Activated CD8-positive, alpha-beta T cell treated with anti-CD3 and anti-CD28 coated beads for 36 hours (primary cell): ENCODE measurements around the gene TREH. TPM values are rescaled to one million over a fixed set of nuclear protein-coding genes. Genes with fewer than 3 reads are reported as not detected.

Experiments used
- ATAC-seq: fragments of 200-7000 bp; cut with Tn5 transposase; one replicate; pipeline ENCODE4 v1.10.0; 2021; ENCODE audit warnings: mild to moderate bottlenecking, moderate library complexity
- CTCF ChIA-PET: fragments of 350-600 bp; sonication (Branson Sonifier 250); formaldehyde crosslinking; loops from one replicate; lab custom pipeline; 2021; ENCODE audit warnings: antibody characterized with exemption; lab: Charles Lee
- POLR2A ChIA-PET: fragments of 350-600 bp; sonication (Branson Sonifier 250); formaldehyde crosslinking; loops from one replicate; lab custom pipeline; 2021; ENCODE audit warnings: antibody characterized with exemption; lab: Charles Lee
- DNase-seq: peaks from one replicate; pipeline ENCODE4 v3.0.0-alpha.2; 2020
- H3K27ac Mint-ChIP-seq: one replicate; pipeline ENCODE4 v1.8.0; 2021; ENCODE audit warnings: mild to moderate bottlenecking, mixed read lengths
- H3K27me3 Mint-ChIP-seq: one replicate; pipeline ENCODE4 v1.8.0; 2021; ENCODE audit warnings: mixed read lengths
- H3K36me3 Mint-ChIP-seq: one replicate; pipeline ENCODE4 v1.8.0; 2021; ENCODE audit warnings: low read depth, mixed read lengths
- H3K4me1 Mint-ChIP-seq: one replicate; pipeline ENCODE4 v1.8.0; 2021; ENCODE audit warnings: low read depth, mixed read lengths
- H3K4me3 Mint-ChIP-seq: one replicate; pipeline ENCODE4 v1.8.0; 2021; ENCODE audit warnings: mild to moderate bottlenecking, moderate library complexity, mixed read lengths
- H3K9me3 Mint-ChIP-seq: one replicate; pipeline ENCODE4 v1.8.0; 2021; ENCODE audit warnings: mixed read lengths
- intact Hi-C: fragments of 100-400 bp; cut with micrococcal nuclease; formaldehyde crosslinking; loops from one replicate; pipeline ENCODE4 v1.10.0; 2022
- total RNA-seq, 2 experiments: library from RNA; stranded (reverse); gene quantifications; one replicate each; pipeline ENCODE4 v1.2.3, GENCODE V29; 2021
- TF ChIP-seq, protein P1 (sequence below): fragments of 200-600 bp; IDR thresholded peaks from one replicate; pipeline ENCODE4 v1.8.0; 2022; ENCODE audit warnings: antibody characterized with exemption, mild to moderate bottlenecking

The TREH gene
- total RNA-seq, 2 experiments from 2014 or later = not detected

DNA sequence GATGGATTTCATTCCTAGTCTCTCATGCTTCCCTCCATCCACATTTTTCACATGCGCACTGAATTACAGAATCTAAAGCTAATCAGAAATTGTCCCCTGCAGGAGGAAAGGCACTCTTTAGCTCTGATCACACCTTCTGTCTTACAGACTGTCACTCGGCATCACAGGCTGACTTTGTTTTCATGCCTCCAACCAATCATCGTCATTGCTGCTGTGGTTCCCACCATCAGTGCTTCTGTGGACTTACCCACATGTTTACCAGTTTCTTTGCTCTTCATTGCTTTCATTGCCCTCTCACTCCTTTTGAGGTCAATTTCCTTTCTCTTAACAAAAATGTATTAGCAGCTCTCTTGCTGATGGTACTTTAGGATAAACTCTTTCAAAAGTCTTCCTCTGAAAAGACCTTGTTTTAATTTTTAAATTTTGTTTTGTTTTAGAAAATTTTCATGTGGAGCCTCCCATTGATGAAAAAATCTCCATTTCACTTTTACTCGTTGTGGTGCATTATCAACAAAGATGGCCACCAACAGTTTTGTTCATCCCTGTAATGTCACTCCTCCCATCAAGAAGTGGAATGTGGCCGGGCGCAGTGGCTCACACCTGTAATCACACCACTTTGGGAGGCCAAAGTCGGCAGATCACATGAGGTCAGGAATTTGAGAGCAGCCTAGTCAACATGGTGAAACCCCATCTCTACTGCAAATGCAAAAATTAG, 20.2 kb upstream of the TREH start:
- ATAC-seq (peak; percentile 47), DNase-seq (peak; percentile 67)
- ChIA-PET POLR2A (interaction anchor here (1.2 kb wide), 1 partner anchor 91 kb away, joined by 4 read pairs; the partner anchor contains the start of gene DDX6), CTCF (interaction anchor here (0.7 to 4.0 kb wide), 5 partner anchors 9 to 386 kb away, joined by 3 to 13 read pairs (median 3); no protein-coding TSS in a partner anchor)
- peaks cover 9% of the 10 kb centered on the region for H3K36me3 Mint-ChIP-seq
- H3K27me3 Mint-ChIP-seq = no peaks in the 10 kb centered on the region
- TF ChIP-seq, protein P1, sequence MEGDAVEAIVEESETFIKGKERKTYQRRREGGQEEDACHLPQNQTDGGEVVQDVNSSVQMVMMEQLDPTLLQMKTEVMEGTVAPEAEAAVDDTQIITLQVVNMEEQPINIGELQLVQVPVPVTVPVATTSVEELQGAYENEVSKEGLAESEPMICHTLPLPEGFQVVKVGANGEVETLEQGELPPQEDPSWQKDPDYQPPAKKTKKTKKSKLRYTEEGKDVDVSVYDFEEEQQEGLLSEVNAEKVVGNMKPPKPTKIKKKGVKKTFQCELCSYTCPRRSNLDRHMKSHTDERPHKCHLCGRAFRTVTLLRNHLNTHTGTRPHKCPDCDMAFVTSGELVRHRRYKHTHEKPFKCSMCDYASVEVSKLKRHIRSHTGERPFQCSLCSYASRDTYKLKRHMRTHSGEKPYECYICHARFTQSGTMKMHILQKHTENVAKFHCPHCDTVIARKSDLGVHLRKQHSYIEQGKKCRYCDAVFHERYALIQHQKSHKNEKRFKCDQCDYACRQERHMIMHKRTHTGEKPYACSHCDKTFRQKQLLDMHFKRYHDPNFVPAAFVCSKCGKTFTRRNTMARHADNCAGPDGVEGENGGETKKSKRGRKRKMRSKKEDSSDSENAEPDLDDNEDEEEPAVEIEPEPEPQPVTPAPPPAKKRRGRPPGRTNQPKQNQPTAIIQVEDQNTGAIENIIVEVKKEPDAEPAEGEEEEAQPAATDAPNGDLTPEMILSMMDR = no peak
- H3K27ac Mint-ChIP-seq = peak overlapping the region; percentile 80
- intact Hi-C loops = no loop called here
- H3K4me1 Mint-ChIP-seq = peaks cover 46% of the 10 kb centered on the region
- H3K4me3 Mint-ChIP-seq = no peak overlapping the region
- H3K9me3 Mint-ChIP-seq = peaks cover 9% of the 10 kb centered on the region

DNA sequence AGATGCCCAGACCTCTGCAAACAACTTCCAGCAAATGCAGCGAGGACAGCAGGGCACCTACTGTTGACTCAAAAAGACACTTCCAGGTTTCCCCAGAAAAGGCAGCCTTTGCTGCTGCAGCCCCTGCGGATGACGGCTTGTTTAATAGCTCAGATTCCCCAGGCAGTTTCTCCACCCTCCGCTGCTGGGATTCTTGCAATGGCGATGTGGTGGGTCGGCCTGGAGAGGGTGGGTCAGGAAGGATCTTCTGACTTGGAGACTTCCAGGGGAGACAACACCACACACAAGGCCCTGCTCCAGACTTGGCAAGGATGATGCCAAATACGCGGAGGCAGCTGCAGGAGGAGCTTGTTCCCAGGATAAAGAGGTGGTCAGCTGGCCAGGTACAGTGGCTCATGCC, 17.9 kb upstream of the TREH start:
- no peak for ATAC-seq
- ChIA-PET POLR2A (interaction anchor here (1.6 to 3.1 kb wide), 2 partner anchors 8 to 94 kb away, joined by 6 to 14 read pairs; partner anchors contain the start of gene DDX6), CTCF (interaction anchor here (0.7 to 4.0 kb wide), 3 partner anchors 8 to 246 kb away, joined by 3 to 13 read pairs (median 4); no protein-coding TSS in a partner anchor)
- H3K27ac Mint-ChIP-seq = no peak overlapping the region
- peaks cover 9% of the 10 kb centered on the region for H3K36me3 Mint-ChIP-seq
- DNase-seq = no peak
- H3K27me3 Mint-ChIP-seq = peaks cover 4% of the 10 kb centered on the region
- peaks cover 9% of the 10 kb centered on the region for H3K9me3 Mint-ChIP-seq
- TF ChIP-seq, protein P1 = no peak
- intact Hi-C loops = no loop called here
- peaks cover 55% of the 10 kb centered on the region for H3K4me1 Mint-ChIP-seq
- no peak overlapping the region for H3K4me3 Mint-ChIP-seq

DNA sequence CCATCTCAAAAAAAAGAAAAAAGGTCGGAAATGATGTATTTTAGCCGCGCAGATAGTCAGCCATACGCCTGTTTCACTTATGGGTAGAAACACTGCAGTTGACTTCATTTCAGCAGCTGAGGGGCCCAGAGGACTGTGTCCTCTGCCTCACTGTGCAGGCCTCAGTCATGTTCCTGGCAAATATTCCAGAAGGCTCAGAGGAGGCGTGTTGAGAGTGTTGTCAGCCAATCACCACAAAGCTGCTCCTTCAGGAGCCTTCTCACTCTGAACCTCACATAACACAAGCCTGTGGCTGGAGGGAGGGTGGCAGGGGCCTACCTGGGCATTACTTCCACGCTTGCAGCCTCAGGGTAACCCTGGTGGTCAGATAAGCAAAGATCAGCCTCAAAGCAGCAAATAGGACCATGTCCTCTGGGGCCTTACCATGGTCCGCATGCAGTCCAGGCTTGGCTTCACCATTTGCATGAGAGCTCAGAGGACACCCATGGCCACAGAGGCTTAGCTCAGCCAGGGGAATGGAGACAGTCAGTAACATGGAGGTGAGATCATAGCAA, 17.3 kb upstream of the TREH start:
- Mint-ChIP-seq H3K27ac (no peak overlapping the region), H3K4me1 (peaks cover 61% of the 10 kb centered on the region), H3K4me3 (no peak overlapping the region), H3K36me3 (peaks cover 9% of the 10 kb centered on the region), H3K27me3 (peaks cover 4% of the 10 kb centered on the region), H3K9me3 (peaks cover 9% of the 10 kb centered on the region)
- ChIA-PET CTCF (interaction anchor here (1.0 to 4.0 kb wide), 5 partner anchors 8 to 234 kb away, joined by 3 to 13 read pairs (median 5); no protein-coding TSS in a partner anchor), POLR2A (interaction anchor here (1.0 to 3.1 kb wide), 4 partner anchors 9 to 258 kb away, joined by 3 to 14 read pairs (median 4); partner anchors contain the start of gene DDX6)
- intact Hi-C loops = no loop called here
- ATAC-seq (no peak), DNase-seq (no peak)
- TF ChIP-seq, protein P1 = no peak

DNA sequence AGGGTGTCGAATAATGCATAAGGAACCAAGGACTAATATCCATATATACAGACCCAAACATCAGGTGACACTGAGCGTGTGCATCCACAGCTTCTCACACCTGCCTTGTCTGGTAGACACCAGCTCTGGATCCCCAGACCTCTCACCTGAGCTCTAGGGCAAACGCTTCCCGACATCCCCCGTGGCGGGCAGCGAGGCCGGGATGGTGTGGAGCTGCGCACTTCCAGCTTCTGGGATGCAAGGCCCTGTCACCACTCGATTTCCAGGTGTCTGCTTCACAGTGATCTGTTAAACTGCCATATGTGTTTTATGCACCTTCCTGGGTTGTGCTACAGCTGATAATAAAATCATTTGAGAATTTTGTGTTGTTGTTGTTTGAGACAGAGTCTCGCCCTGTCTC, 15.3 kb upstream of the TREH start:
- TF ChIP-seq, protein P1 = no peak
- peaks cover 71% of the 10 kb centered on the region for H3K4me1 Mint-ChIP-seq
- H3K27me3 Mint-ChIP-seq = peaks cover 4% of the 10 kb centered on the region
- no peak for DNase-seq
- no peak overlapping the region for H3K27ac Mint-ChIP-seq
- ChIA-PET CTCF (interaction anchor here (1.5 to 2.3 kb wide), 4 partner anchors 9 to 261 kb away, joined by 3 to 6 read pairs (median 4); partner anchors contain the start of gene UPK2), POLR2A (interaction anchor here (1.2 to 3.1 kb wide), 2 partner anchors 97 to 176 kb away, joined by 3 to 14 read pairs; partner anchors contain the start of gene DDX6)
- peaks cover 3% of the 10 kb centered on the region for H3K36me3 Mint-ChIP-seq
- intact Hi-C loops = loop anchor here (5.0 kb wide), 1 partner anchor 93 kb away; no protein-coding TSS in a partner anchor
- H3K4me3 Mint-ChIP-seq = no peak overlapping the region
- H3K9me3 Mint-ChIP-seq = peaks cover 3% of the 10 kb centered on the region
- ATAC-seq = no peak
